ENCODE results near the gene PSMA5.

DNA sequence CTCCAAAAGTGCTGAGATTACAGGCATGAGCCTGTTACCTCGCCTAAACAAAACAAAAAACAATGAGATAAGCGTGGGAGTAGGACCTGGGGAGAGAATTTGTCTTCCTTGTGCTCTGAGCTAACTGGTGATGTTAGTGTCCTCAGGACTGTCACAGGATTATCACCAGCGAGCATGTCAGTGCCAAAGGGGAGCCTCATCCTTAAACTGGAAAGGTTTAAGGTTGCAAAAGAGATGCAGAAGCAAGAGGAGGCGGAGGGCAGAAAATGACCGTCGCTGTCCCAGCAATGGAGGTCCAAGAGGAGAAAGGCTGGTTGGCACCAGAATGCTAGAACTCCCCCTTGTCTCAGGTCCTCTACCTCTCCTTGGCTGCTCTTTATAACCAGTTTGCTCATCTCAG lies 44.0 kb upstream of the PSMA5 start:
- TF ChIP-seq POLR2A (IDR thresholded peaks at IDR 0.05) (no peak), POLR2AphosphoS5 (IDR thresholded peaks at IDR 0.05) (no peak), EP300 (IDR thresholded peaks at IDR 0.05) (no peak)
- TF ChIP-seq, protein P1, sequence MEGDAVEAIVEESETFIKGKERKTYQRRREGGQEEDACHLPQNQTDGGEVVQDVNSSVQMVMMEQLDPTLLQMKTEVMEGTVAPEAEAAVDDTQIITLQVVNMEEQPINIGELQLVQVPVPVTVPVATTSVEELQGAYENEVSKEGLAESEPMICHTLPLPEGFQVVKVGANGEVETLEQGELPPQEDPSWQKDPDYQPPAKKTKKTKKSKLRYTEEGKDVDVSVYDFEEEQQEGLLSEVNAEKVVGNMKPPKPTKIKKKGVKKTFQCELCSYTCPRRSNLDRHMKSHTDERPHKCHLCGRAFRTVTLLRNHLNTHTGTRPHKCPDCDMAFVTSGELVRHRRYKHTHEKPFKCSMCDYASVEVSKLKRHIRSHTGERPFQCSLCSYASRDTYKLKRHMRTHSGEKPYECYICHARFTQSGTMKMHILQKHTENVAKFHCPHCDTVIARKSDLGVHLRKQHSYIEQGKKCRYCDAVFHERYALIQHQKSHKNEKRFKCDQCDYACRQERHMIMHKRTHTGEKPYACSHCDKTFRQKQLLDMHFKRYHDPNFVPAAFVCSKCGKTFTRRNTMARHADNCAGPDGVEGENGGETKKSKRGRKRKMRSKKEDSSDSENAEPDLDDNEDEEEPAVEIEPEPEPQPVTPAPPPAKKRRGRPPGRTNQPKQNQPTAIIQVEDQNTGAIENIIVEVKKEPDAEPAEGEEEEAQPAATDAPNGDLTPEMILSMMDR (IDR thresholded peaks at IDR 0.05), result no peak

All from upper lobe of left lung (tissue), 4 donors.